ENCODE measurements around the gene RASA3. TPM values are rescaled to one million over a fixed set of nuclear protein-coding genes. Genes with fewer than 3 reads are reported as not detected.

The RASA3 gene
- total and polyA plus RNA-seq, 2 of the 4 experiments (the other 2 are of a cell fraction) = 21.0 to 31.4 TPM

DNA sequence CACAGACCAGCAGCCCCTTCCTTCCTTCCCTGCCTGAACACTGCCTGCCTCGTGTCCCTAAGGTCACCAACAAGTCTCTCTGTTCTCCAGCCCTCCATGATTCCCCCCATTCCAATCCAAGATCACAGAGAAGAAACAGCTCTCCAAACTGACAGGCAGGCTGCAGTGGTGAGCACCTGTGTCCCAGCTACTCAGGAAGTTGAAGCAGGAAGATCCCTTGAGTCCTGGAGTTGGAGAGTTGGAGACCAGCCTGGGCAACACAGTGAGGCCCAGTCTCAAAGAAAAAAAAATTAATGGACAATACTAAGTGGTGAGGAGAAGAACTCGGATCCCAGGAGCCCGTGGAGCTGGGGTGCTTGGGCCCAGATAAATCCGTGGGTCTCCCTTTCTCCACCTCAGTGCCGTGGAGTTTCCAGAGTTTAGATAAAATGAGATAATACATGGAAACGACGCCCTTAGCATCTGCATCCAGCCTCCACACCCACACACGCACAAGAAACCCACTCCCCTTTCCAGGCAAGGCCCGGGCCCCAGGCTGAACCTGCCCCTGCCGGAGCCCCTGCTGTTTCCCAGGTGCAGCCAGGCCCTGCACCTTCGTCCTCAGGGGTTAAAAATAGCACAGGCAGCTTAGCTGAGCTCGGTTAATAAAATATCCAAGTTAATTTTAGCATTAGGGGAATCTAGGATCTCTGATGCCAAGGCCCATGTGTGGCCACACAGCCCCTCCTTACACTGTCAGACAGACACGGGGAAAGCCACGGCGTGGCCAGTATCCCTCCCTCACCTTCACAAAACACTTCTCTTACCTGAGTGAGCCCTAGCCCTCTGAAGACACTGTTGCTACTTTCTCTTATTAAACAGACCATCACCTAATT is 4.7 kb downstream of the RASA3 start:
- no peak for DNase-seq
- BruUV-seq (replicated peaks) = no TSS peak
- peak overlapping the region; percentile 54; the same call in 2 of the 3 replicates for H2BK15ac ChIP-seq (ENCODE audit: low read depth, low read length)
- in situ Hi-C loops (cut with MboI; ENCODE audit: low sequenced_read_pairs) (no loop called here), intact Hi-C loops (cut with micrococcal nuclease) (no loop called here), dilution Hi-C loops (cut with HindIII; ENCODE audit: low sequenced_read_pairs, unreplicated experiment) (no loop called here)
- no peak overlapping the region for H3K18ac ChIP-seq (ENCODE audit: low read depth, low read length)
- peaks cover 8 to 50% of the 10 kb centered on the region in 2 experiments for H3K79me1 ChIP-seq (ENCODE audit: low read depth in 1 of 2, low read length in 2 of 2)
- H3K9me3 ChIP-seq (ENCODE audit: control insufficient read depth, insufficient read depth, low read length) = no peaks in the 10 kb centered on the region
- POLR2A ChIA-PET (ENCODE audit: unreplicated experiment) = no interaction called here
- H4K8ac ChIP-seq (ENCODE audit: low read depth in 2 of 2, low read length in 2 of 2) = peak overlapping the region in 1 of 2 experiments; percentile 37; a peak in 1 of 4 replicates
- peak overlapping the region; percentile 71 for H2AK5ac ChIP-seq (ENCODE audit: low read depth, low read length)
- no peak overlapping the region for H2AFZ ChIP-seq (replicated peaks; ENCODE audit: low read length, poor library complexity)
- H3K4me1 ChIP-seq (ENCODE audit: control insufficient read depth, insufficient read depth, low read length) = peaks cover 33% of the 10 kb centered on the region
- H3K14ac ChIP-seq (replicated peaks; ENCODE audit: low read depth, low read length) = peak overlapping the region; percentile 76
- TF ChIP-seq RCOR1 (IDR thresholded peaks at IDR 0.05; ENCODE audit: insufficient replicate concordance, low read length) = no peak
- no peak for TF ChIP-seq CHD1 (IDR thresholded peaks at IDR 0.05; ENCODE audit: low read depth, low read length)
- TF ChIP-seq CEBPB (IDR thresholded peaks at IDR 0.05; ENCODE audit: low read depth, low read length) = no peak
- TF ChIP-seq BHLHE40 (IDR thresholded peaks at IDR 0.05; ENCODE audit: low read depth, low read length) = no peak
- TF ChIP-seq POLR2A (IDR thresholded peaks at IDR 0.05; ENCODE audit: low read depth, low read length) = no peak; the same call in 1 of the 2 replicates
- no peak for TF ChIP-seq MAZ (IDR thresholded peaks at IDR 0.05; ENCODE audit: borderline replicate concordance, low read depth, low read length)
- no peak for TF ChIP-seq MAFK (IDR thresholded peaks at IDR 0.05; ENCODE audit: low read depth, low read length)
- TF ChIP-seq, protein P1, sequence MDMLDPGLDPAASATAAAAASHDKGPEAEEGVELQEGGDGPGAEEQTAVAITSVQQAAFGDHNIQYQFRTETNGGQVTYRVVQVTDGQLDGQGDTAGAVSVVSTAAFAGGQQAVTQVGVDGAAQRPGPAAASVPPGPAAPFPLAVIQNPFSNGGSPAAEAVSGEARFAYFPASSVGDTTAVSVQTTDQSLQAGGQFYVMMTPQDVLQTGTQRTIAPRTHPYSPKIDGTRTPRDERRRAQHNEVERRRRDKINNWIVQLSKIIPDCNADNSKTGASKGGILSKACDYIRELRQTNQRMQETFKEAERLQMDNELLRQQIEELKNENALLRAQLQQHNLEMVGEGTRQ (IDR thresholded peaks at IDR 0.05; ENCODE audit: low read depth, low read length) = no peak
- TF ChIP-seq, protein P2, sequence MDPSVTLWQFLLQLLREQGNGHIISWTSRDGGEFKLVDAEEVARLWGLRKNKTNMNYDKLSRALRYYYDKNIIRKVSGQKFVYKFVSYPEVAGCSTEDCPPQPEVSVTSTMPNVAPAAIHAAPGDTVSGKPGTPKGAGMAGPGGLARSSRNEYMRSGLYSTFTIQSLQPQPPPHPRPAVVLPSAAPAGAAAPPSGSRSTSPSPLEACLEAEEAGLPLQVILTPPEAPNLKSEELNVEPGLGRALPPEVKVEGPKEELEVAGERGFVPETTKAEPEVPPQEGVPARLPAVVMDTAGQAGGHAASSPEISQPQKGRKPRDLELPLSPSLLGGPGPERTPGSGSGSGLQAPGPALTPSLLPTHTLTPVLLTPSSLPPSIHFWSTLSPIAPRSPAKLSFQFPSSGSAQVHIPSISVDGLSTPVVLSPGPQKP (IDR thresholded peaks at IDR 0.05; ENCODE audit: borderline replicate concordance, low read depth, low read length) = no peak
- TF ChIP-seq FOS (IDR thresholded peaks at IDR 0.05; ENCODE audit: low read depth, low read length) = no peak
- TF ChIP-seq RFX5 (IDR thresholded peaks at IDR 0.05; ENCODE audit: low read depth, low read length) = no peak
- TF ChIP-seq, protein P3, sequence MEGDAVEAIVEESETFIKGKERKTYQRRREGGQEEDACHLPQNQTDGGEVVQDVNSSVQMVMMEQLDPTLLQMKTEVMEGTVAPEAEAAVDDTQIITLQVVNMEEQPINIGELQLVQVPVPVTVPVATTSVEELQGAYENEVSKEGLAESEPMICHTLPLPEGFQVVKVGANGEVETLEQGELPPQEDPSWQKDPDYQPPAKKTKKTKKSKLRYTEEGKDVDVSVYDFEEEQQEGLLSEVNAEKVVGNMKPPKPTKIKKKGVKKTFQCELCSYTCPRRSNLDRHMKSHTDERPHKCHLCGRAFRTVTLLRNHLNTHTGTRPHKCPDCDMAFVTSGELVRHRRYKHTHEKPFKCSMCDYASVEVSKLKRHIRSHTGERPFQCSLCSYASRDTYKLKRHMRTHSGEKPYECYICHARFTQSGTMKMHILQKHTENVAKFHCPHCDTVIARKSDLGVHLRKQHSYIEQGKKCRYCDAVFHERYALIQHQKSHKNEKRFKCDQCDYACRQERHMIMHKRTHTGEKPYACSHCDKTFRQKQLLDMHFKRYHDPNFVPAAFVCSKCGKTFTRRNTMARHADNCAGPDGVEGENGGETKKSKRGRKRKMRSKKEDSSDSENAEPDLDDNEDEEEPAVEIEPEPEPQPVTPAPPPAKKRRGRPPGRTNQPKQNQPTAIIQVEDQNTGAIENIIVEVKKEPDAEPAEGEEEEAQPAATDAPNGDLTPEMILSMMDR (conservative IDR thresholded peaks at IDR 0.05; ENCODE audit: low read depth, low read length) = no peak
- TF ChIP-seq MXI1 (IDR thresholded peaks at IDR 0.05; ENCODE audit: borderline replicate concordance, low read depth, low read length) = no peak
- H3K27me3 ChIP-seq (ENCODE audit: control insufficient read depth, insufficient read depth, low read length) = no peaks in the 10 kb centered on the region
- H3K4me3 ChIP-seq (ENCODE audit: insufficient read depth, low read depth, low read length) = no peak overlapping the region
- peak overlapping the region; percentile 86 for H3K4ac ChIP-seq (ENCODE audit: low read depth, low read length)
- CTCF ChIA-PET = no interaction called here
- peaks cover 29% of the 10 kb centered on the region for H3K9me1 ChIP-seq (ENCODE audit: insufficient read depth, low read length)
- no peak for ATAC-seq (ENCODE audit: low read depth)
- H4K20me1 ChIP-seq (ENCODE audit: insufficient read depth, low read length) = peaks cover 78% of the 10 kb centered on the region
- H3K56ac ChIP-seq (ENCODE audit: extremely low read depth, insufficient read depth, low read length) = no peak overlapping the region
- H3K9ac ChIP-seq (ENCODE audit: low read depth, low read length) = peak overlapping the region; percentile 30
- peak overlapping the region; percentile 62; the same call in 1 of the 2 replicates for H2BK120ac ChIP-seq (ENCODE audit: low read depth, low read length)
- H3K36me3 ChIP-seq (ENCODE audit: control insufficient read depth, insufficient read depth, low read length) = 0 out of 2 replicates have a peak, but pooled peaks cover 3% of the 10 kb centered on the region
- peak overlapping the region; percentile 75 for H4K91ac ChIP-seq (ENCODE audit: insufficient read depth, low read depth, low read length)
- H2BK20ac ChIP-seq (ENCODE audit: low read depth, low read length) = no peak overlapping the region
- peak overlapping the region; percentile 72 for H3K27ac ChIP-seq (ENCODE audit: insufficient read depth, low read length)
- no peak overlapping the region; the same call in 1 of the 2 replicates for H3K4me2 ChIP-seq (ENCODE audit: low read depth, low read length)
- peak overlapping the region; percentile 85; the same call in 1 of the 2 replicates for H3K23ac ChIP-seq (ENCODE audit: low read depth, low read length)
- H2BK5ac ChIP-seq (ENCODE audit: low read depth, low read length, poor library complexity, severe bottlenecking) = peak overlapping the region; percentile 91
- 100% methylated on average over 1 of the region's 15 CpGs; no CpG with 5 or more reads in 1 of the 2 experiments for WGBS, 2 experiments (ENCODE audit: extremely low coverage in 2 of 2, insufficient read length in 1 of 2)
- peak overlapping the region; percentile 44 for H2AK9ac ChIP-seq (replicated peaks; ENCODE audit: low read depth, low read length, poor library complexity)
- no peak overlapping the region; the same call in 1 of the 2 replicates for H4K5ac ChIP-seq (ENCODE audit: low read depth, low read length)

All from IMR-90 (cell line).